Measurements from ENCODE around the gene RNF181. TPM values are rescaled to one million over a fixed set of nuclear protein-coding genes. Genes with fewer than 3 reads are reported as not detected.

Gene RNF181
- total RNA-seq, 1 donor from 2014 or later: 155 TPM

DNA sequence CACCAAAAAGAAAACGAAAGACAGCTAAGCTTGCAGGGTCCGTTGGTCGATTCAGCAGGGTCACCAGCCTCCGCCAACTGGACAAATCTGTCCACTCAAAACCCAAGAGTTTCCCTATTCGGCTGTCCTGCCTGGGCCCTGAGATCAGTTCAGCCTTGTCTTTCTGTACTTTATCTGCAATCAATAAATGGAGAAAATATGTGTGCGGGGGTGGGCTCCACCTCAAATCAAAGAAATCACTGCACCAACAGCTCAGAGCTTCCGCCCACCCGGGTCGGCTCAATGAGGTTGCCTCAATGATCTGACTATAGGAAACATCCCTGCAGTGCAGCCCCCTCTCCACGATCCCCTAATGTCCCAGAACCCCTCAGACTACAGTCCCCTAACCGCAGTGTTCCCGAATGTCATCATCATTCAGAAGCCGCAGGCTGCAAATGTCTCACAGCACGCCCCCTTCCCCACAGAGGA lies 34.7 kb upstream of the RNF181 start:
- Histone ChIP-seq H2AFZ (ENCODE audit: low read depth, low read length) (peak overlapping the region; percentile 93), H3K9me3 (ENCODE audit: insufficient read depth, low read depth, low read length) (no peaks in the 10 kb centered on the region), H3K27me3 (ENCODE audit: insufficient read depth, low read length) (no peaks in the 10 kb centered on the region), H3K79me2 (ENCODE audit: insufficient read depth, low read length) (peaks cover 45% of the 10 kb centered on the region), H3K9ac (ENCODE audit: low read length) (peak overlapping the region; percentile 87), H3K27ac (ENCODE audit: low read depth, low read length) (peak overlapping the region; percentile 22), H3K4me3 (ENCODE audit: insufficient read depth, low read depth, low read length) (peak overlapping the region; percentile 79), H3K4me2 (ENCODE audit: low read length) (peak overlapping the region; percentile 90), H3K36me3 (ENCODE audit: insufficient read depth, low read length) (peaks cover 10% of the 10 kb centered on the region), H4K20me1 (ENCODE audit: insufficient read depth, low read length) (peaks cover 28% of the 10 kb centered on the region), H3K4me1 (ENCODE audit: insufficient read depth, low read length) (peaks cover 9% of the 10 kb centered on the region)
- TF ChIP-seq, protein P1, sequence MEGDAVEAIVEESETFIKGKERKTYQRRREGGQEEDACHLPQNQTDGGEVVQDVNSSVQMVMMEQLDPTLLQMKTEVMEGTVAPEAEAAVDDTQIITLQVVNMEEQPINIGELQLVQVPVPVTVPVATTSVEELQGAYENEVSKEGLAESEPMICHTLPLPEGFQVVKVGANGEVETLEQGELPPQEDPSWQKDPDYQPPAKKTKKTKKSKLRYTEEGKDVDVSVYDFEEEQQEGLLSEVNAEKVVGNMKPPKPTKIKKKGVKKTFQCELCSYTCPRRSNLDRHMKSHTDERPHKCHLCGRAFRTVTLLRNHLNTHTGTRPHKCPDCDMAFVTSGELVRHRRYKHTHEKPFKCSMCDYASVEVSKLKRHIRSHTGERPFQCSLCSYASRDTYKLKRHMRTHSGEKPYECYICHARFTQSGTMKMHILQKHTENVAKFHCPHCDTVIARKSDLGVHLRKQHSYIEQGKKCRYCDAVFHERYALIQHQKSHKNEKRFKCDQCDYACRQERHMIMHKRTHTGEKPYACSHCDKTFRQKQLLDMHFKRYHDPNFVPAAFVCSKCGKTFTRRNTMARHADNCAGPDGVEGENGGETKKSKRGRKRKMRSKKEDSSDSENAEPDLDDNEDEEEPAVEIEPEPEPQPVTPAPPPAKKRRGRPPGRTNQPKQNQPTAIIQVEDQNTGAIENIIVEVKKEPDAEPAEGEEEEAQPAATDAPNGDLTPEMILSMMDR (IDR thresholded peaks at IDR 0.05; ENCODE audit: insufficient read depth, low read depth, low read length): no peak
- TF ChIP-seq EZH2 (IDR thresholded peaks at IDR 0.05; ENCODE audit: insufficient read depth, low read length): no peak
- peak overlapping the region; percentile 81 for H3K27ac Mint-ChIP-seq (ENCODE audit: unreplicated experiment)
- H3K4me3 Mint-ChIP-seq (ENCODE audit: unreplicated experiment): peak overlapping the region; percentile 96
- peaks cover 12% of the 10 kb centered on the region for H3K4me1 Mint-ChIP-seq (ENCODE audit: low read depth, unreplicated experiment)
- FAIRE-seq: no peak
- no peaks in the 10 kb centered on the region for H3K27me3 Mint-ChIP-seq (ENCODE audit: low read depth, unreplicated experiment)
- H3K36me3 Mint-ChIP-seq (ENCODE audit: low read depth, unreplicated experiment): no peaks in the 10 kb centered on the region
- no peaks in the 10 kb centered on the region for H3K9me3 Mint-ChIP-seq (ENCODE audit: unreplicated experiment)
- no peak for DNase-seq (ENCODE audit: low read depth)

DNA sequence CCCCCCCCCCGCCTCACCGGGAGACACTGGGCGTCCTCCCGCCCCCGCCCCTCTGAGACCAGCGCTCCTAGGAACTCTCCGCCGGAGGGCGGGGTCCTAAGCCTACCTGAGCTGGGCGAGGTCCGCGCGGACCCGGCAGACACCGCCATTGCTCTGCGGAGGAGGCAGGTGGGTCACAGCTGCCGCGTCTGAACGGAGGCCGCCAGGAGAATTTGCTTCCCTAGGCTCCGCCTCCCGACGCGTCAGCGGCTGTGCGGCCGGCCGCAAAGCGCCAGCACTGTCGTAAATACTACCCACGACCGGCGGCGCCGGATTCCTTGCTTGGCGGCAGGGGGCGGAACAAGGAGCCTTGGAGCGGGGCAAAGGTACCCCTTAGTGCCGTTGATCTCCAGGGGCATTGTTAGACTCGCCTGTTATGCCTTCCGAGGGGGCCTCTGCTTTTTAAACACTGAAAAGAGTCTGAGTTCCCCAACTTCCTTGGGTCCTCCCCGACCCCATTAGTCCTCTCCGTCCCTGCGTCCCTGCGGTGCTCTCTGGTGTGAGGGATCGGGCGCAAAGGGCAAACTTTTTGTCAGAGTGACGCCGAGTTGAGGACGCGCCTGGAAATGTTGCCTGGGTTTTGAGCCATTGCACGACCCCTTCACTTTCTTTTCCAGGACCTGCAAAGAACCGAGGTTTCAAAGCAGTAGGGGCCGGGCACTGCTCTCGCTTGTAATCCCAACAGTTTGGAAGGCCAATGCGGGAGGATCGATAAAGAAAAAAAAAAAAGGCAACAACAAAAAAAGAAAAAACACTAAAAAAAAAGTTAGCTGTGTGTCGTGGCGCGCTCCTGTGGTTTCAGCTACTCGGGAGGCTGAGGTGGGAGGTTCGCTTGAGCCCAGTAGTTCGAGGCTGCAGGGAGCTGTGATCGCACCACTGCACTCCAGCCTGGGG lies 34.0 kb upstream of the RNF181 start, which contains the start of gene GGCX:
GGCX (minus strand) TSS at position 214 of the 933 bp plus-strand sequence; CDS start at position 149, 65 bp downstream.
- Histone ChIP-seq H2AFZ (ENCODE audit: low read depth, low read length) (peak within 1 kb of the TSS; percentile 93), H3K27me3 (ENCODE audit: insufficient read depth, low read length) (no peaks in the 10 kb centered on the region), H3K4me3 (ENCODE audit: insufficient read depth, low read depth, low read length) (peak within 1 kb of the TSS; percentile 79), H3K36me3 (ENCODE audit: insufficient read depth, low read length) (peaks cover 8% of the 10 kb centered on the region), H4K20me1 (ENCODE audit: insufficient read depth, low read length) (peaks cover 22% of the 10 kb centered on the region), H3K4me1 (ENCODE audit: insufficient read depth, low read length) (peaks cover 9% of the 10 kb centered on the region), H3K9ac (ENCODE audit: low read length) (peak within 1 kb of the TSS; percentile 87), H3K79me2 (ENCODE audit: insufficient read depth, low read length) (peaks cover 42% of the 10 kb centered on the region), H3K27ac (ENCODE audit: low read depth, low read length) (peak within 1 kb of the TSS; percentile 73), H3K9me3 (ENCODE audit: insufficient read depth, low read depth, low read length) (no peaks in the 10 kb centered on the region), H3K4me2 (ENCODE audit: low read length) (peak within 1 kb of the TSS; percentile 90)
- TF ChIP-seq, protein P1 (IDR thresholded peaks at IDR 0.05; ENCODE audit: insufficient read depth, low read depth, low read length): no peak
- TF ChIP-seq EZH2 (IDR thresholded peaks at IDR 0.05; ENCODE audit: insufficient read depth, low read length): no peak
- Mint-ChIP-seq H3K27ac (ENCODE audit: unreplicated experiment) (peak within 1 kb of the TSS; percentile 97), H3K9me3 (ENCODE audit: unreplicated experiment) (no peaks in the 10 kb centered on the region), H3K27me3 (ENCODE audit: low read depth, unreplicated experiment) (no peaks in the 10 kb centered on the region), H3K4me1 (ENCODE audit: low read depth, unreplicated experiment) (peaks cover 12% of the 10 kb centered on the region), H3K36me3 (ENCODE audit: low read depth, unreplicated experiment) (no peaks in the 10 kb centered on the region), H3K4me3 (ENCODE audit: unreplicated experiment) (peak within 1 kb of the TSS; percentile 96)
- peak; percentile 88 for DNase-seq (ENCODE audit: low read depth)
- FAIRE-seq: no peak
